22Rv1 (cell line): ENCODE data around the gene ITGB3.

Experiments
- ZFX ChIP-seq: fragments of 450-650 bp; IDR thresholded peaks from 2 replicates; pipeline ENCODE4 v1.6.1; 2017; ENCODE audit warnings: antibody characterized with exemption, borderline replicate concordance
- TF ChIP-seq, protein P1 (sequence below): fragments of 450-650 bp; IDR thresholded peaks from 2 replicates; pipeline ENCODE4 v1.5.1; 2017; ENCODE audit warnings: mild to moderate bottlenecking

DNA sequence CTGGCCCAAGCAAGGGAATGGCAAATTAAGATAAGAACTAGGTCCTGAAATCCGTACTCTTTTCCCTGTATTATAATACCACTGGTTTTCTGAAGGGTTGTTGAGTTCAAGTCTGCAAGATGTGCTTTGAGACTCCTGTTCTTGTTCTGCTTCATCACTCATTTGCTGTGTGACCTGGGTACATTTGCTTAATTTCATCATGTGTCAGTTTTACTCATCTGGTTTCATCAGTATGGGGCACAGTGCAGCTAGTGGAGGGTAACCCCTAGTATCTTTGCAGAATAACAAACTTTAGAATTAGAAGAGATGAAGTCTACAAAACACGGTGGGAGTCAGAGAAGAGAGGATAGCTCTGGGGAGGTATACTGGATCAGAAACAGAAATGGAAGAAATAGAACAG is 48.2 kb downstream of the ITGB3 start:
- TF ChIP-seq, protein P1, sequence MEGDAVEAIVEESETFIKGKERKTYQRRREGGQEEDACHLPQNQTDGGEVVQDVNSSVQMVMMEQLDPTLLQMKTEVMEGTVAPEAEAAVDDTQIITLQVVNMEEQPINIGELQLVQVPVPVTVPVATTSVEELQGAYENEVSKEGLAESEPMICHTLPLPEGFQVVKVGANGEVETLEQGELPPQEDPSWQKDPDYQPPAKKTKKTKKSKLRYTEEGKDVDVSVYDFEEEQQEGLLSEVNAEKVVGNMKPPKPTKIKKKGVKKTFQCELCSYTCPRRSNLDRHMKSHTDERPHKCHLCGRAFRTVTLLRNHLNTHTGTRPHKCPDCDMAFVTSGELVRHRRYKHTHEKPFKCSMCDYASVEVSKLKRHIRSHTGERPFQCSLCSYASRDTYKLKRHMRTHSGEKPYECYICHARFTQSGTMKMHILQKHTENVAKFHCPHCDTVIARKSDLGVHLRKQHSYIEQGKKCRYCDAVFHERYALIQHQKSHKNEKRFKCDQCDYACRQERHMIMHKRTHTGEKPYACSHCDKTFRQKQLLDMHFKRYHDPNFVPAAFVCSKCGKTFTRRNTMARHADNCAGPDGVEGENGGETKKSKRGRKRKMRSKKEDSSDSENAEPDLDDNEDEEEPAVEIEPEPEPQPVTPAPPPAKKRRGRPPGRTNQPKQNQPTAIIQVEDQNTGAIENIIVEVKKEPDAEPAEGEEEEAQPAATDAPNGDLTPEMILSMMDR = no peak
- TF ChIP-seq ZFX = no peak
